ENCODE results near the gene FEZ2.

The FEZ2 gene

DNA sequence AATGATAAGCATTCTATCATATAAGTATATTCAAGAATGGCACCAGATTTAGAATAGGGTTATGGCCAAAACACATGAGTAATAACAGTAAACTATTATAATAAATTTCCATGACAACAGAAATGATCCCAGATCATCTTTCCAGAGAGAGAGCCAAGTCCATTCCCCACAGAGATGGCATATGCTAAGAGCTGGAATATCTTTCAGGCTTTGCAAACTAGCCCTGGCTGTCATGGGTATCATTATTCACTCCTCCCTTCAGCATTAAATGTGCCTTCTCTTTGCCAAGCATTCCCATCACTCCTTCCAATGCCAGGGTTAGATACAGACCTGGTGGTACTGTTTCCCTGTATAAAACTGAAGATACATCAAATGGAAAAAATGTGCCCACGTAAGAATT is 10.9 kb downstream of the FEZ2 start:
- DNase-seq (ENCODE audit: low spot score), result no peak

DNA sequence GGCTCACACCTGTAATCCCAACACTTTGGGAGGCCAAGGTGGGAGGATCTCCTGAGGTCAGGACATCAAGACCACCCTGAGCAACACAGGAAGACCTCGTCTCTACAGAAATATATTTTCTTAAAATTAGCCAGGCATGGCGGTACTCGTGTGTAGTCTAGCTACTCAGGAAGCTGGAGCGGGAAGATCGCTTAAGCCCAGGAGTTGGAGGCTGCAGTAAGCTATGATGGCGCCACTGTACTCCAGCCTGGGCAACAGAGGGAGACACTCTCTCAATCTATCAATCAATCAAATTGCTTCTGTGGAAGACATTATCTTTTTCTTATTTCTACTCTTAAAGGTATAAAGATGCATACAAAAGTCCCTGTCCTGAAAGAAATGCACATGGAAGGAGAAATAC is 11.3 kb downstream of the FEZ2 start:
- no peak for DNase-seq (ENCODE audit: low spot score)

DNA sequence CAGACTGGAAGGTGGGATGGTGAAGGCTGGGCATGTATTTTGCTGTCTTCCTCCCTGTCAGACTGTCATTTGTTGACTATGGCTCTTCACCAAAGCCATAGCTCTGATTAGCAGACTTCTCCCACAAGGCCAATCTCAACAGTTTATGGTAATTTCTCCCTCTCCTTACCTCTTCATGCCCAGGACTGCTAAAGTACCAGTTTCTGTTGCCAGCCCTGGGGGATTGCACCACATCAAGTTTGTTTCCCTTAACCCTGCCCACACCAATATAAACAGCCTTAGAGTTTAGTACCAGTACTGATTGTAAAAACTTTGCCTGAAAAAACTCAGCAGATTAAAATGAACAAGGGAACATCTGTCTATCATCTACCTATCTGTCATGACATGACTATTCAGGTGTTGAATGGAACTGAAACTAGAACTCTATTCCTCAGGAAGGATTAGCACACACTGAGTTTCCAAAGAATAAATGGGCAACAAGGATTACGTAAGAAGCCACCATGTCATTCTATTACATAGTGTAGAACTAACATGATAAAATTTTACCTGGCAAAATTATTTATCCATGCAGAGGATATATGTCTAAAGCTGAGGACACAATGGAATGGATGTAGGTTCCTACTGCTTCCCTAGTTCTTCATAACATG is 13.7 kb downstream of the FEZ2 start:
- DNase-seq (ENCODE audit: low spot score), result no peak

DNA sequence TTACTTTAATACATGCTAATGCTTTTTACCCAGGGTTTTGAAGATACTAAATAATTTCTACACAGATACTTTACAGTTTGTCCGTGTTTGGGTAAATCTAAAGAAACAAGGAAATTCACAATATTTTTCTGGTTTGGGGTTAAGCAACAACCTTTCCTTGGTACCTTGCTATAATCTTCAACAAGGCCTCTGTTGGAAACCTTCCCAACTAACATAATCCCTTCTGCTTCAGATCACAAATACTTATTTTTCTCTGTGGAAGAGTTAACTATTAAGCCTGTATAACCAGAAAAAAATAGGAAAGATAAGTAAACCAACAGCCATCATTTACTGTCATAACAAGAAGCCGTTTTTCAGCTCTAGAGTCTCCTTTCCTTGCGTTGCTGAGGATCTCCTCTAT is 15.0 kb downstream of the FEZ2 start:
- no peak for DNase-seq (ENCODE audit: low spot score)

DNA sequence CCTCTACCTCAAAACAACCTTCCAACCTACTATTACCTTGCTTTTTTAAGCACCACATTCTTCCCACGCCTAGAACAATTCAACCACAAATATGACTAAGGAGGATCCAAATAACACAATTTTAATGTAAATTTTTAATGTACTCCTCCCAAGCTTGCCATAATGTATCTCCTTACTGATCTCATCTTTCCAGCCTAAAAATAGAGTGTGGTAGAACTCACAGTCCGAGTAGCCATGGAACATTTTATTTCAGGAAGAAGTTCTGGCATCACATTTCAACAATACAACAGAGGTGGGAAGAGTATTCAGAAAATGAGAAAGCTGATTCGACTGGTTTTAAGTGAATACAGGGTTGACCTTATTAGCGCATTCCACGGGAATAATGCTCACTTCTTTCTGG is 15.4 kb downstream of the FEZ2 start:
- DNase-seq (ENCODE audit: low spot score), result no peak

DNA sequence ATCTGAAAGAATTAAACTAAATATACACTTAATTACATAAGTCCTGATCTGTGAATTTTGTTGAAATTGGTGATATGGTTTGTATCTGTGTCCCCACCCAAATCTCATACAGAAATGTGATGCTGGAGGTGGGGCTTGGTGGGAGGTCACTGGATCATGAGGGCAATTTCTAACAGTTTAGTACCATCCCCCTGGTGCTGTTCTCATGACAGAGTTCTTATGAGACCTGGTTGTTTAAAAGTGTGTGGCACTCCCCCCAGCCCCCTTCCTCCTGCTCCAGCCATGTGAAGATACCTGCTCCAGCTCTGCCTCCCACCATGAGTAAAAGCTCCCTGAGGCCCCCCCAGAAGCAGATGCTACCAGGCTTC is 18.7 kb downstream of the FEZ2 start:
- DNase-seq (ENCODE audit: low spot score), result no peak

DNA sequence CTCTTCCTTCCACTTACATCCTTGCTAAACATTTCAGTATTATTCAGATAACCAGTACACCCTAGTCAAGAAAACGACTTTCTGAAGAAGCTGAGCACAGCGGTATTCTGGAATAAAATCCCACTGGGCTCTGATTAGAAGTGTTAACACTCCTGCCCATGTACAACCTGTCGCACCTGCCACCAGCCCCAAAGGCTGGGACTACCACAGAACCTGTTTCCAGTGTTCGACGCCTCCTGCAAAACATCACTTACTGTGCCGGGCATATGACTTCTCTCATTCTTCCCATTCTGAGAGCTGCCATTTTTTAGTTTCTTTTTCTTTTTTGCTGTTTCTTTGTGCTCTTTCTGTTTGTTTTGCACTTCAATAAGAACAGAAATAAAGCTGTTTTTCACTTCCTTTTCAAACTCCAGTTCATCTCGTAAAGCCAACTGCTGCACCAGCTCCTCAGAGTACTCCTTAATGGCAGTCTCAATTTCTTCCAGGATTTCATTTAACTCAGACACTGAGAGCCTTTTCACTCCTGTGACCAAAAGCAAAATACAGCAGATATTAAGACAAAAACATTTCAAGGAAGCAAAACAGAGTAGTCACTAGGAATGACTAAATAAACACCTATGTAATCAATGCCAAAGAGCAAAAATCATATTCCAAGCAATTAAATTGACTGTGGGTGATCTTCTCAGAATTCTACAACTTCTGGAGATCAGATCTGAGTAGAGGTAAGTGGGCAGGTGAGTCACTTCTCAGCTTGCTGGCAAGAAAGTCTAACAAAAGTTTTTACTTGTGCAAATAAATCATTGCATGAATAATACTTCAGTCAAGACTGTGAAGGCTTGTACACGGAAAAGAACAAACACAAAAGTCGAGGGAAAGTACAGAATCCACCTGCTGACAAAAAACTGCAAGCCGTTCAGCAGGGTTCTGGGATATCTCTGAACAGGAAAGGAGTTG is 19.3 kb downstream of the FEZ2 start:
- DNase-seq (ENCODE audit: low spot score), result peak; percentile 2

DNA sequence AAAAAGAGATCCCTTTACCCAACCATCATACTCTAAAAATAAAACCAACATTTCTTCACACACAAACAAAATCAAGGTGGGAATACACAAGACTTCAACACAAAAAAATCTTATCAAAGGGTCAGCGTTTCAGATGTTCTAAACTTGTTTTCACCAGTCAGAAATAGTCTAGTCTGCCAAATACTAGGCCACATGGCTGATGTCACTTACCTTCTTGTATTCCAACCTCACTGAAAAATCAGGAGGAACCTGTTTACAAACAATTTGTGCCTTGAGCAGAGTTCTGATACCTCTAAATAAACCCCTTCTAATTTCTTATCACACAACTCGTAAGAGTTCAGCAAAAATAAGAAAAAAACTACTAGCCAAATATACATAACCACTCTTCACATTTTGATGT is 20.1 kb downstream of the FEZ2 start:
- no peak for DNase-seq (ENCODE audit: low spot score)

DNA sequence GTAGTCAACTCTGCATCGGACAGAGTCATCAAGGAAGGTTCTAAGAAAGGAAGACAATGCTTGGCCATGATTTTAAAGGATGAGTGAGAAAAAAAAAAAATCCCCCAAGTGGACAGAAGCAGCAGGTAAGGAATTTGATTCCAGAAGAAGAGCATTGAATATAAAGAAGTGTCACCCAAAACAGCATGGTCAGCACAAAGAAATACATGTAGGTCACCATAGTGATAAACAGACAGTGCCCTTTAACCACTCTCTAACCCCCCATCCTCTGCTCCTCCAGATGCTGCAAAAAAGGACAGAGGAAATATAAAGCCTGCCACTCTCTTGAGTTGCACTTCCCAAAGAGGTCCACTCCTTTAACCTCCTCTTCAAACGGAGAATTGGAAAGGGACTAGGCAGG is 23.4 kb downstream of the FEZ2 start:
- no peak for DNase-seq (ENCODE audit: low spot score)

DNA sequence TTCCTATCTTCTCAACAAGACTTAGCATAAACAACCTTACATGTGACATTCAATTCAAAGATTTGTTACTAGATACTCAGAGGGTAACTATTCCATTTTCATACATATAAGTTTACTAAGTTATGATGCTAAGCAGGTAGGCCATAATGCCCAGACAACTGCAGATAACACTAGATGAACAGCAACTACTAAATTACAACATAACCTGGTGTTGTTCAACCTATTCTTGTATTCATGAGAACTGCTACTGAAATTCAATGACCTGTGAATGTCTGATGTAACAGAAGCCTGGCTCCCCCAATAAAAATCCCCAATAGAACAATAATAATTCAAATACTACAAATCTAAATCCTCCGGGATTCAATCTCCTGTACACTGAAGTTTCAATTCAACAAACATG is 24.8 kb downstream of the FEZ2 start:
- no peak for DNase-seq (ENCODE audit: low spot score)

DNA sequence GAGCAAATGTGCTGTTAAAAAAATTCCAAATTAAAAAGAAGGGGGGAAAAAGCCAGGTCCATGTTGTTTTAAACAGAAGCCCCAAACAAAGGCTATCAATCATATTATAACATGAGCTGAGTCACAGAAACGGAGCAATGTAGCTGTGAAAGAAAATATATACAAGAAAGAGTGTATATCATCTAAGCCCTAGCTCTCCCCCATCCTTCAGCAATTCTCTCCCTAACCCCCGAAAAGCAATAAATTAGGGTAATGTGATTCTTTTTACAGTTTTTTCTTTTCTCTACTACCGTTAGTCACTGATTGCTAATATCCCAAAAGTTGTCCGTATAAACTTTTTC is 25.3 kb downstream of the FEZ2 start:
- DNase-seq (ENCODE audit: low spot score), result no peak

DNA sequence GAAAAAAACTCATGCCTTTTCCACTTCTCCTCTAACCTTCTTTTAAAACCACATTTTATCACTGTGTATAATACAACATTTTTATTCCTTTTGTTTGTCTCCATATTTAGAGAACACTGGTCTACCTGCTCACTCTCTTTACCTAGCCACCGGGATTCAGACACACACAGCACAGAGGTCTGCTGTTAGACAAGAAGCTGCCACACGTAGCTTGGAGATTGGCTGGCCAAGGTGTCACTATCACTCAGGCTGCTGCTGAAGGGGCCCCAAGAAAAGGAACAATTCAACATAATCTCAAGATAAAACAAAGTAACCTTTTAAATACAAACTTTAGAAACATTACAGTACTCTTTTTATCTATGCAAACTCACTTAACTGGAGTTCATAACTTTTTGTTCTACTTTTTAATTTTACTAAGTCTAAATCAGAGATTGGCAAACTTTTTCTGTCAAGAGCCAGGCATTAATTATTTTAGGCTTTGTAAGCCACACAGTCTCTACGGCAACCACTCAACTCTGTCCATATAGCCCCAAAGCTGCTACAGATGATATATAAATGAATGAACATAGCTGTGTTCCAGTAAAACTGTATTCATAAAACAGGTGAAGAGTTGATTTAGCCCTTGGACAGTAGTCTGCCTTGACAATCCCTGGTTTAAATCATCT is 25.8 kb downstream of the FEZ2 start:
- no peak for DNase-seq (ENCODE audit: low spot score)

DNA sequence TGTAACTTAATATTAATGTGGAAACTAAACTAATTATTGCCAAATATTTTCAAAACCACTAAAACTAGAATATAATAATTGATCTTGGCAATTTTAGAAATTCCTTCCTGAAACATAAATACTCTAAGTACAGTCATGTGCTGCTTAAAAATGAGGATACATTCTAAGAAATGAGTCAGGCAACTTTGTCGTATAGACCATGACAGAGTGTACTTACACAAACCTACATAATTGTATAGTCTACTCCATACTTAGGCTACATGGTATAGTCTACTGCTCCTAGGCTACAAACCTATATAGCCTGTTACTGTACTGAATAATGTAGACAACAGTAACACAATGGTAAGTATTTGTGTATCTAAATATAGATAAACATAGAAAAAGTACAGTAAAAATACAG is 27.6 kb downstream of the FEZ2 start:
- DNase-seq (ENCODE audit: low spot score), result no peak

DNA sequence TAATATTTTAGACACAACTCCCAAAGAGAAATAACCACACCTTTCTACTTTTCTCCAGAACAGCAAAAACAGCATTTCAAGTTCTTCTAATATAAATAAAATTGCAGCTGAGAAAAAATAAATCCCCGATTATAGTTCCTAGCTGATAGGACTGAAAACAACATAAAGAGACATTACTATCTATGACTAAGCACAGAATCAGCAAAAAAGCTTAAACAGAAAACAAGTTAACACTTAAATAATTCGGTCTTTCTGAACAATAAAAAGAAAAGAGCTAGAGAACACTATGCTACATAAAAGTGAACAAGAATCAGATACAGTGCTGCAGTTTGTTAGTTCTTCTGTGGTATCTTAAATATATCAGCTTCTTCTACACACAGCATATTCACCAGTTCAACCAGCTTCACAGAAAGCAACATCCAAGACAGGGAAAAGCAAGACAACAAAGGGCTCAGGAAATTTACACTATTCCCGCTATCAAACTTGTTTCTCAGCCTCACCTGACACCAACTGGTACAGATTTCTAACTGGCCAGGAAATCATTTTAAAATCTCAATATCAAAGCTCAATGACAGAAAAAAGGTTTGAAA is 28.6 kb downstream of the FEZ2 start:
- DNase-seq (ENCODE audit: low spot score), result no peak

DNA sequence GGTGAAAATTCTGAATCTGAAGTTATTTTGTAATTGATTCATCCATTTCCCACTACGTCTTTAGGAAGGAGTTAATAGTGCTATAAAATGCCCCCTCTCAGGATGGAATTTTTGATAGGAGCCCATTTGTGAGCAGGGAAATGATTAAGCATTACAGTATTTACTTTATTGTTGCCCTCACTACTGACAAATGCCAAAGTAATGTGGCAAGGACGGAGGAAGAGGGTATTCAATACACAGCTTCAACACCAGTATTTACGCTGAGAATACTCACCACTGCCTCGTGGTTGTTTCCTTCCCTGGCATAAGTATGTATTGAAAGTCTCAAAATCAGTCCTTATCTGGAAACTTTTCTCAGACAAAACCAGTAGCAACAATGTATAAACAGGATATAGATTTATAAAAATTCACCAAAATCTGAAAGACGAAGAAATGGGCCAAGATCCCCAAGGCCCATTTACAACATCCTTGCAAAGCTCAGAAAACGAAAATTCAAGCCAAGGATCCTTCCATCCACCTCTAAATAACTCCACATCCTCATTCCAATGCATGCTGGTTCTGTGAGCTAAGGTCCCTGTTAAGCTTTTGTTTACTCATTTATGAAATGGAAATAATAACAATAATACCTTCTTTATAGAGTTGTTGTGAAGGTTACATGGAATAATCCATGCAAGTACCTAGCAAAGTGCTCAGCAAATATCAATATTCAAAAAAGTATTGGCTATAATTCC is 29.3 kb downstream of the FEZ2 start:
- no peak for DNase-seq (ENCODE audit: low spot score)

DNA sequence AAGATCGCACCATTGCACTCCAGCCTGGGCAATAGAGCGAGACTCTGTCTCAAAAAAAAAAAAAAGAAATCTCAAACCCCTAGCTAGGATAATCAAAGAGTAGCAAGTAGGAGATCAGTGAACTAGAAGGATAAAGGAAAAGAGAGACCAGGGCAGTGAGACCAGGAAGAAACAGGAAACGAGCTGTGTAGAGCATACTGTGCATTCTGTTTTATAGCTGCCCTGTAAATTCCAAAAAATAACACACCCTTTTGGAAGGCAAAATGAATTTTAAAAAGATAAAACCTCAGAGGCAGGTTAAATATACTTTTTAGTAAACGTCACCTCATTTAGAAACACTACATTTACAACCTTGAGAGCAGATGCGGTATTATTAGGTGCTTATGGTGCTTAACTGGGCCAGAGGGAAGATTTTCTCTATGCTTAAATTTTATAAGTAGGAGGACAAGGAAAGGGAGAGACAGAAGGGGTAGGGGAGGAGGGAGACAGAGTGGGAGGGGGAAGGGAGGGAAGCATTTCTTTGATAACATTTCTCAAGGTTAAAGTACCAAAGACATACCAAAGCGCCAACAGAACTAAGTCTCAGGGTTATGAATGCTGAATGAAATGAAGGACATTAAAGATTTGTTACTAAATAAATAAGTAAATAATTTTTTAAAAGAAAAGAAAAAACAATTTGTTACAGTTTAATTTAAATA is 30.1 kb downstream of the FEZ2 start:
- no peak for DNase-seq (ENCODE audit: low spot score)

DNA sequence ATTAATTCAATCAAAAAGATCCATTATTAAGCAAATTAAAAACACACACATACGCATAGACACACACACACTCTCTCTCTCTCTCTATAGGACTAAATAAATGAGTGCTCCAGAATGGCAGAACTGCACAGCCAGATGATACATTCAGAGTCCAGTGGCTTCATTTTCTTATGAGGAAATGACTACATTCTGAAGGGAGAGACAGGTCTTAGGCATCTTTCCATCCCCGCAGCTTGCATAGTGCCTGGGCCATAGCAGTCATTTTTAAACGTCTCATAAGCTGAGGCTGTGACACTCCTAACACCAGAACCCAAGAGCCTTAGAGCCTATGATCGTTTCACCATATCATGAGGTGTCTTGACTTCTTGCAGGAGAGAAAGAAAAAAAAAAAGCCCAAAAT is 31.1 kb downstream of the FEZ2 start:
- DNase-seq (ENCODE audit: low spot score), result no peak

DNA sequence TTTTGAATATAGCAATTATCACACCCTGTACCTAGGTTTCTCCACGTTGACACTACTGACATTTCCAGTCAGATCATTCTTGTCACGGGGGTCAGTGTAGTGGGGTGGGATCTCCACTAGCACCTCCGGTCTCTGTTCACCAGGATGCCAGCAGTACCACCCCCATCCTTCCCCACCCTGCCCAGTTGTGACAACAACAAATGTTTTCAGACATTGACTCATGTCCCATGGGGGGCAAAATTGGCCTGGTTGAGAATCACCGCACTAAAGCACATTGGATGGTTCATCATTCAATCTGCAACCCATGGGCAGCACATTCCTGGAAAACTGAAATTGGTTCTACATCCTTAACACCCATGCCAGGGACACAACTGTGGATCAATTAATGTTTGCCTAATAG is 32.3 kb downstream of the FEZ2 start:
- no peak for DNase-seq (ENCODE audit: low spot score)

DNA sequence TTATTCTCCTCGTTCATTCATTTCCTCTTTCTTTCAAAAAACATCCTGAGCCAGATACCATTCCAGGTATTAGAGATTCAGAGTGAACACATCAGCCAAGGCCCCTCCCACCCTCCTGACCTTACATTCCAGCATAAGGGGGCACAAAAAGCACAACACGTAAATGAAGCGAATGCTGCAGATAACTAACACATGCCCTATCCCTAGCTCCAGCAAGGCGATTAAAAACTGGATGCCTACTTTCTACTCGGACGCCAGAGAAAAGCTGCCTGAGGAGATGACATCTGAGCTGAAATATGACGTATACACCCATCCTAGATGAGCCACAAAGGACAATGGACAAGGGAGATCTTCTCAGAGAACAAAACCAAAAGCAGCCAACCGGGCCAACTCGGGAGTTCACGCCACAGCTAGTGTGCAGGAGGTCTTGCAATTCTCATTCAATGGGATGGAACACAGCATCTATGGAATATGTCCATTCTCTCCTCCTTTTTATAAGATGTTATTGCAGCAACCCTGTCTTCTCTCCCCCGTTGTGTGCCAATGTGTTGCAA is 33.5 kb downstream of the FEZ2 start:
- DNase-seq (ENCODE audit: low spot score), result no peak

DNA sequence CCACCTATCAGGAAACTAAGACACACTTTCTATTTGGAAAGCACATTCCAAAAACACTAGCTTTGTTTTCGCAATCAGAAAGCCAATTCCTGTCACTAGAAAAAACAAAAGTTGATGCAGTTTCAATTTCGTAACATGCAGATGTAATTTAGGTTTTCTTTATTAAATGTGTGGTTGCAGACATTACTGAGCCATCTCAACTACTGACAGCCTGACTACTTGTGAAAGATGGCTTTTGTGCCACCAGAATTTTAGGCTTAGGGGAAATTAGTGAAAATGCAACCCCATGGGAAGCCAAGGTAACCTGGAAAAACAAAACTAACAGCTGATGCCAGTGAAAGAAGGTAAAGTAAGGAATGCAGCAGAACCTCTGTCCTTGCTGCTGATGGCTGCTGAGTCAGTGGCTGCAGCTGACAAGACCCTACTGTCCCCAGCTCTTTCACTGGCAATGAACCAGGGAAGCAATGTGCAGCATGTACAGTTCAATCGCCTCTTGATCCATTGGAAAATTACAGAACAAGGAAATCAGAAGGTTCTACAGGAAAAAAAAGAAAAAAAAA is 34.9 kb downstream of the FEZ2 start:
- no peak for DNase-seq (ENCODE audit: low spot score)

DNA sequence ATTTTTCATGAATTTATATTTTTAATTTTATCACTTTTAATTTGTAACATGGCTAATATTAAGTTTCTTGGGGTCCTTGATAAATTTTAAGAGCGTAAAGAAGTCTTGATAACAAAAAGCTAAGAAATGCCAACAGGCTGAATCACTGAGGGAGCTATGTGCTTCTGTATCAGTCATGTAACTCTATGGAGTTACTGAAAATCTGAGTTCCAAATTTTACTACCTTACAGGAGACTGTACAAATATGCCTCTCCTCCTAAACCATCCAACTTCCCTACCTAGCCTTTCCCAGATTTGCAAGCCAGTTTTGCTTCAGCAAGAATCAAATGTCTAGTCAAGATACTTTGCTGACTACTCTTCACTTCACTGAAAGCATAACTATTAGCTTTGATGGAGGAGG is 35.7 kb downstream of the FEZ2 start:
- no peak for DNase-seq (ENCODE audit: low spot score)
